ENCODE data around the gene WNK2.
"Not testable (repeated sequence)": the region's sequence is repeated elsewhere in the genome, so short reads cannot be mapped to it uniquely, and the experiment has no call there.

The WNK2 gene

GRCh38 chr9:93315118-93315517 lies 131.2 kb downstream of the WNK2 start:
- DNase-seq: no peak

GRCh38 chr9:93315960-93316359 lies 132.0 kb downstream of the WNK2 start:
- DNase-seq: no peak

- no peak for DNase-seq
Observed at GRCh38 chr9:93316726-93317494, 133.0 kb downstream of the WNK2 start.

GRCh38 chr9:93317495-93318094 lies 133.7 kb downstream of the WNK2 start:
- no peak for DNase-seq

- DNase-seq: no peak
Observed at GRCh38 chr9:93318480-93318879, 134.5 kb downstream of the WNK2 start.

GRCh38 chr9:93319301-93319991 lies 135.5 kb downstream of the WNK2 start:
- DNase-seq: no peak

GRCh38 chr9:93319992-93320500 lies 136.1 kb downstream of the WNK2 start:
- DNase-seq: no peak

GRCh38 chr9:93320591-93321219 lies 136.8 kb downstream of the WNK2 start:
- DNase-seq: no peak

GRCh38 chr9:93321220-93321610 lies 137.3 kb downstream of the WNK2 start:
- no peak for DNase-seq

GRCh38 chr9:93323446-93323954 lies 139.6 kb downstream of the WNK2 start:
- DNase-seq: not testable (repeated sequence)

GRCh38 chr9:93324191-93324834 lies 140.4 kb downstream of the WNK2 start:
- DNase-seq: no peak

- DNase-seq: no peak
Observed at GRCh38 chr9:93325307-93326035, 141.5 kb downstream of the WNK2 start.

GRCh38 chr9:93326056-93326455 lies 142.1 kb downstream of the WNK2 start:
- no peak for DNase-seq

GRCh38 chr9:93326654-93327053 lies 142.7 kb downstream of the WNK2 start:
- no peak for DNase-seq

- no peak for DNase-seq
Observed at GRCh38 chr9:93329629-93330280, 145.8 kb downstream of the WNK2 start.

GRCh38 chr9:93332317-93332716 lies 148.4 kb downstream of the WNK2 start:
- no peak for DNase-seq

GRCh38 chr9:93336720-93337119 lies 152.8 kb downstream of the WNK2 start:
- DNase-seq: no peak

GRCh38 chr9:93338196-93338595 lies 154.3 kb downstream of the WNK2 start:
- DNase-seq: not testable (repeated sequence)

- no peak for DNase-seq
Observed at GRCh38 chr9:93340091-93340490, 156.2 kb downstream of the WNK2 start.

GRCh38 chr9:93341820-93342219 lies 157.9 kb downstream of the WNK2 start:
- DNase-seq: not testable (repeated sequence)

- DNase-seq: not testable (repeated sequence)
Observed at GRCh38 chr9:93342428-93342827, 158.5 kb downstream of the WNK2 start.
